Activated CD8-positive, alpha-beta memory T cell treated with anti-CD3 and anti-CD28 coated beads for 1 hour (primary cell): Measurements from ENCODE around the gene PCGF1.
"Not testable (repeated sequence)": the region's sequence is repeated elsewhere in the genome, so short reads cannot be mapped to it uniquely, and the experiment has no call there.

Experiments
- DNase-seq, 2 donors: peaks; one replicate each; pipeline ENCODE4 v3.0.0-alpha.2; 2020; ENCODE audit warnings: low read depth in 1 of 2; ENCODE audit errors: extremely low read depth in 1 of 2

PCGF1 gene

DNA sequence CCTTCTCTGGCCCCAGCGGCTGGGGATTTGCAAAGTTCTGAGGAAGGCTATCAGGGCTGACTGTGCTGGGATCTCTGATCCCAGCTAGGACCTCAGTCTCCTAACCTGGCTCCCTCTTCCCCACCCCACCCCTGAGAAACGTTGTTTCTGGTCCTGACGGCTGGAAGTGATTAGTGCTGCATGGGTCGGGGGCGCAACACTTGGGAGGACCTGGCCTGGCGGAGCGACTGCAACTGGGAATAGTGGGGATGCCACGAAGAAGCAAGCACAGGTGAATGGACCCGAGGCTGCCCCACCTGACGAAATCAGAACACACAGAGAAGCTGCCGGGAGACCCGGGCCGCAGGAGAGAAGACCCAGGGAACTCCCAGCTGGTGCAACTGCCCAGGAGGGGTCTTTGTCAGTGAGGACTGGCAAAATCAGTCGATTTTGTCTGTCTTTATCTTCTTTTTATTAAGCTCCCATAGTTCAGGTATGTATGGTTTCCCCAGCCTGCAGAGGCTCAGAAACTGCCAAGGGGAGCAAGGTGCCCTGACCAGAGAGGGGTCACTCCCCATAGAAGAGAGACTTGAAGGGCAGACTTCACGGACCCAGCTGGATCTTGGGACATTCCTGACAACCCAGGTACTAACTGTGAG lies 7.4 kb downstream of the PCGF1 start:
- DNase-seq, result no peak

GRCh38 chr2:74499267-74499939 lies 8.1 kb downstream of the PCGF1 start, which contains the start of gene LBX2:
Gene LBX2 (minus strand): TSS chr2:74499603. CDS start chr2:74499537, 66 bp downstream.
- DNase-seq, result no peak

- no peak for DNase-seq
Observed at GRCh38 chr2:74498500-74499266, 8.8 kb downstream of the PCGF1 start.

DNA sequence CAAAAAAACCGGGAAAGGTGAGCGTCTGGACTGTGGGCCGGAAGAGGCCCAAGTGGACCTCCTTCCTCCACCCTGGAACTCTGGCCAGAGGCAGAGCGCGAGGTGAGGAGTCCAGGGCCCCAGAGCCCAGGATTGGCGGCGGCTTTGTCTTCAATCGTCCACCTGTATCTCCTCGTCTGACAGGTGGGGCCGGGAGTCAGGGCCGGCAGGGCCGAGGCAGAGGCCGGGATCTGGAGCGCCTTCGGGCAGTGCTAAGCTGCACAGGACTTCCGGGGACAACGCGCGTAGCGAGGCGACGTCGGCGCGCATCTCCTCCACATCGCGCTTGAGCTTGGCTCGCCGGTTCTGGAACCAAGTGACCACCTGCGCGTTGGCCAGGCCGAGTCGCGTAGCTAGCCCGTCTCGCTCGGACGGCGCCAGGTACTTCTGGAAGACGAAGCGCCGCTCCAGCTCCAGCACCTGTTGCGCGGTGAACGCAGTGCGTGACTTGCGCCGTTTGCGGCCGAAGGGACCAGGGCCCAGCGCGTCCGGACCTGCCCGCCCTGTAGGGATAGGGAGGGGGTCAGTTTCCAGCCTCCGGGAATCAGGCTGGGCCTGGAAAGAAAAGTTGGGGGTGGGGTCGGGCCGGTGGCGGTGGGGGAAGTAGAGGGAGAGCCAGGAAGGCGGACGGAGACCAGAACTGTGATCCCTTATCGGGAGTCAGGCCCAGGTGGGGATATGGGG lies 9.6 kb downstream of the PCGF1 start:
- no peak for DNase-seq

DNA sequence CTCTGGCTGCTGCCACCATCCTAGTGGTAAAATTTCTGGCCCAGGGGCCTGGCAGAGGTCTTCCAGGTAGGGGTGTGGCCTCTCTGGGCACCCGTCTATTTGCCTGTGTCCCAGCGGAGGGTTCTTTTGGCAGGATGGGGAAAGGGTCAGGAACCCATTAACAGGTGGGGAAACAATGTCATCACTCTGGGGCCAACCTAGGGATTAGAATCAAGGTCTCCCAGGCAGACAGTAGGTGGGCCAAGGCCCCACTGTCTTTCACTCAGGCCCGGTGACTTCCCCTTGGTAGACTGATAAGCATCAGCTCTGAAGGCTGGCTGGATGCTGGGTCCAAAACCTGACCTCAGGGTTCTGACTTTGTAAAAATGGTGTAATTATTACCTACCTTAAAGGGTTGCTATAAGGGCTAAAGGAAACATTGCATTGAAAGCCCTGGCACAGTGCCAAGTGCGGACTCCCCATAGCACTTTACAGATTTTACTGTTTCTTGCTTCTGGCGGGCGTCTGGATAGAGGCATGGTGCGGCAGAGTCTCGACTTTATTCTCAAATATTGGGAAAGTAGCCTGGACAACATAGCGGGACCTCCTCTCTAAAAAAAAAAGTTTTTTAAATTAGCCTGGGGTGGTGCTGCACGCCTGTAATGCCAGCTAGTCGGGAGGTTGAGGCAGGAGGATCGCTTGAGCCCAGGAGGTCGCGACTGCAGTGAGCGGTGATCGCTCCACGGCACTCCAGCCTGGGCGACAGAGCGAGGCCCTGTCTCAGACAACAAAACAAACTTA lies 10.3 kb downstream of the PCGF1 start:
- DNase-seq, result no peak

DNA sequence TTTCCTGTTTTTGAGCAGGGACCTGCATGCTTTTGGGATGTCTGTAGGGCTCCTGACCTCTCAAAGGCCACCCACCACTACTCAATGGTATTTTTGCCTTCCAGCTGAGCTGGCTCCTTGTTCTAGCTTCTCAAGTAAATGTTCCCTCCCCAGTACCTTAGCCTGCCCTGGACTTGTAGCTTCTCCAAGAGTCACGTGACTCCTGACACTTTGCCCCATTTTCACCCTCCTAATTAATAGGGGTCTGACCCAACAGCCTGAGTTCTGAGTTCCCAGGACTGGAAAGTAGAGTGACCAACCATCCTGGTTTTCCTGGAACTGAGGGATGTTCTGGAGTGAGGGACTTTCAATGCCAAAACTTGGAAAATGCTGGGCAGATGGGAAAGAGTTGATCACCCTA lies 12.1 kb downstream of the PCGF1 start:
- DNase-seq, result no peak

DNA sequence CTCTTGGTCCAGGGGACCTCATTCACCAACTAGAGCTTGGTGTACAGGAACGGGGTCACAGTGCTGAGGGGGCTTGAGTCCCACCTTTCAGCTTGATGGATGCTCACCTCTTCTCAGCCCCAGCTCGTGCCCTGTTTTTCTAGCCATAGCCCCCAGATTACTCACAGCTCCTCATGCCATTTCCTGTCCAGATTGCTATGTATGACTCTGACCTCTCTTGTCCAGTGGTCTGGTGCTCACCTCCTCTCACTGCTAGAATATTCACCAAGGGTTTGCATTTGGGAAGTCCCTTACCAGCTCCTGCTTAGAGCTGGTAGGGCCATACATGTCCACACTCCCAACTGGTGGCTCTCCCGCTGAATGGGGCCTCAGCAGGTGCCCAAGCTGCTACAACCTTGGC lies 13.9 kb downstream of the PCGF1 start:
- no peak for DNase-seq

DNA sequence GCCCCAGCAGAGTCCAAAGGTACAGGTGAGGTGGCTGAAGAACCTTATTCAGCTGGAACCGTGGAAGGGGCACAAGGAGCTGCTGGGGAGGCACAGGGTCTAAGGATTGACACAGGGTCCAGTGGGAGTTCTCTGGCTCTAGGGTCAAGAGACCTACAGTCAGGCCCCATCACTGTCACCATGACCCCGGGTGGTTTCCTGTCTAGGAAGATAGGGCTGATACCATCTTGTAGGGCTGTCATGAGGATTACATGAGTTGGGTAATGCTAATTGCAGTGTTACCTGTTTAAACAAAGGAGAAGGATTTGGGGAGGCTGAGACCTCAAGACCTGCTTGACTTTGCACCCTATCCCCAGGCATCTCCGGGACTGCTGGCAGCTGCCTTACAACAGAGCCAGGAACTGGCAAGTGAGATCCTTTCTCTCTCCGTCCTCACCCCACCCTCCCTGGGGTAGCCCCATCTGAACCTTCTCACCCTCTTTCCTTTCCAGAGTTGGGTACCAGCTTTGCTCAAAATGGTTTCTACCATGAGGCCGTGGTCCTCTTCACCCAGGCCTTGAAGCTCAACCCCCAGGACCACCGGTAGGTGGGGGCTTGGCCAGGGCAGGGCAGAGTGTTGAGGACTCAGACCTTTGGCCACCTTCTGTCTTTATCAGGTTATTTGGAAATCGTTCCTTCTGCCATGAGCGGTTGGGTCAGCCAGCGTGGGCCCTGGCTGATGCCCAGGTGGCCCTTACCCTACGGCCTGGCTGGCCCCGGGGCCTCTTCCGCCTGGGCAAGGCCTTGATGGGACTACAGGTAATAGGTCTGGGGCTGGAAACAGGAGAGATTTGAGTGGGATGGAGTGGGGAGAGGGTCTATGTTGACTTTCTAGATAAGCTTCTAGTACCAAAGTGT lies 15.6 kb downstream of the PCGF1 start:
- DNase-seq, result no peak

DNA sequence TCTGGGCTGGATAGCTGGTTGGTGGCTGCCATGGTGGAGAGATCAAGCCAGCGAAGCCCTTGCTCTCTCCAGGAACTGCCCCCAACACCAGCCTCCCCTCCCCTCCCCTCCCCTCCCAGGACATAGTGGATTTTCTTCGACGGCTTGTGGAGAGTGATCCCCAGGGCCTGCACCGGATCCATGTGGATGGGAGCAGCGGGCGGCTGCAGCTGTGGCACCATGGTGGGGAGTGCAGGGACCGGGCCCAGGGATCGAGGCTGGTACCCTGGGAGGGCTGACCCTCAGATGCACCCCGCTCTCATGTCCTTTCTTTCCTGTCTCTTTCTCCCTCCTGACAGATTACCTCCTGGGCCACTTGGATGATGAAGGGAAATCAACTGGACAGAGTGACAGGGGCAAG lies 17.6 kb downstream of the PCGF1 start:
- DNase-seq, result no peak

- no peak for DNase-seq
Observed at GRCh38 chr2:74488643-74489481, 18.6 kb downstream of the PCGF1 start.

- DNase-seq, result no peak
Observed at GRCh38 chr2:74486141-74486540, 21.4 kb downstream of the PCGF1 start.

DNA sequence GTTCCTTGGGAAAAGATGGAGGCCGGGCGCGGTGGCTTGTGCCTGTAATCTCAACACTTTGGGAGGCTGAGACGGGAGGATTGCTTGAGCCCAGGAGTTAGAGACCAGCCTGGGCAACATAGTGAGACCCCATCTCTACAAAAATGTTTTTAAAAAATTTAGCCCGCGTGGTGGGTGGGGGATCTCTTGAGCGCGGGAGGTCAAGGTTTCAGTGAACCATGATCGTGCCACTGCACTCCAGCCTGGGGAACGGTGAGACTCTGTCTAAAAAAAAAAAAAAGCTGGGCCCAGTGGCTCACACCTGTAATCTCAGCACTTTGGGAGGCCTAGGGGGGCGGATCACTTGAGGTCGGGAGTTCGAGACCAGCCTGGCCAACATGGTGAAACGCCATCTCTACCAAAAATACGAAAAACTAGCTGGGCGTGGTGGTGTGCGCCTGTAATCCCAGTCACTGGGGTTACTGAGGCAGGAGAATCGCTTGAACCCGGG lies 23.8 kb downstream of the PCGF1 start:
- DNase-seq, result not testable (repeated sequence)

GRCh38 chr2:74482801-74483674 lies 24.5 kb downstream of the PCGF1 start, which contains the start of the genes CCDC142 and TTC31:
Gene CCDC142 (minus strand): TSS chr2:74482998. CDS start chr2:74482837, 161 bp downstream.
Gene TTC31 (plus strand): TSS chr2:74483081. CDS start chr2:74483096, 15 bp downstream.
- DNase-seq, result peak; percentile 83 to 90

DNA sequence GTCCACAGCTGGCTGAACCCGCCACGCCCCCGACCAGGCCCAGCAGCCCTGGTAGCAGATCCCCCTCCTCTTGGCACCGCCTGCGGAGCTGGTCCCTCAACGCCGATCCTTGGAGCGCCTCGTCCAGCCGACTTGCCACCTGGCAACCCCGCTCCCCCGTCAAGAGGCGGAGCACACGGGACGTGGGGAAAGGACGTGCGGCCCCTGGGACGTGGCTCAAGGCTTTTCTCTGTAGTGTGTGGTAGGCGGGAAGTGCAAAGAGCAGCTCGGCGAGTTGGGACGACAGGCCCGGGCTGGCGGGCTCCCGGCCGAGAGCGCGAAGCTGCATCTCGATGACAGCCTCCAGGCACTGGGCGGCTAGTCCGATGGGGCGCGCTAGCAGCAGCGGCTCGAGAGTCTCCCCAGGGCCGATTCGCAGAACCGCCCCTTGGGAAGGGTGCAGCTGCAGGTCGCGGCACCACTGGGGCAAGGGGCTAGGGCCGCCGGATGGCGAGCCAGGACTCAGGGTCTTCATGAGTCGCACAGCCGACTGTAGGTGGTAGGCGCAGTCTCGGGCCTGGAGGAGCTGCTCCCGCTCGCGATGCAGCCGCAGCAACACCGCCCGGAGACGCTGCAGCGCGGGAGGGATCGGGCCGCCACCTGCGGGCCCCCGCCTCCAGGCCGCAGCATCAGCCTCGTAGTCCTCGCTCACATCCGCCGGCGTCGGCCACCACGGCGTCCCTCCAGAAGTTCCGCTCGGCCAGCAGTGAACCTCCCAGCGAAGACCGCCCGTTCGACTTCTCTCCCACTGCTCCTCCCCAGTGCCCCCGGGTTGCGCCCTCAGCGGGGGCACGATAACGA lies 25.3 kb downstream of the PCGF1 start:
- peak in 1 of 2 donors; percentile 38 for DNase-seq

DNA sequence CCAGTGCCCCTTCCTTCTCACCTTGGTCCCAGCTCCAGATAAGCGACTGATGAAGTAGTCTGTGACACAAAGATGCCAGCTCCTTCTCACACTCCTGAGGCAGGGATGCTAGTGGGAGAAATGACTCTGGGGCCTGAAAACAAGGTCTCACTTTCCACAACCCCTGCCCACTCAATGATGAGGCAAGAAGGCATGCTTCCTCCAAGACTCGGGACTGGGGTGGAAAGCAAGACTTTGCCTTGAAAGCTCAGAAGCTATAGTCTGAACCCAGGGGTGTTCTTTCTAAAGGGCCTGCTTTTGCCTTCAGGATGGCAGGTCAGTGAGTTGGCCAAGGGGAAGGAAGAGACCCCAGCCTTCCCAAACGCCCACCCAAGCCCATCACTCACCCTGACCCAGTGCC lies 26.1 kb downstream of the PCGF1 start:
- no peak for DNase-seq

DNA sequence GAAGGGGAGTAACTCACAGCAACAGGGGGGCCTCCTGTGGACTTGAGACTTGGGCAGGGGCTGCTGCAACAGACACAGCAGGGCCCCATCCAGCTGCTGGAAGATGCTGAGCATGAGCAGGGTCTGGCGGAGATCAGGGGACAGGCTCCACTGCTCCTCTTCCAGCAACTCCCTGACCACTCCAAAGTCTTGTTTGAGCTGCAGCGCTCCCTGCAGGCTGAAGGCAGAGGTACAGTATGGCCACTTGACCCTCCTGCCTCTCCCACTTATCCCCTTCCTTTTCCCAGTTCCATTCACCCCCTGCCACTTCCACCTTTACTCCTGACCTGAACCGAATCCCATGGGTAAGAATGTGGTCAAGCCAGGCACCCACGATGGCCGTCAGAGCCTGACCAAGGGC lies 32.6 kb downstream of the PCGF1 start:
- no peak for DNase-seq
